ENCODE data around the gene ABHD16B. TPM values are rescaled to one million over a fixed set of nuclear protein-coding genes. Genes with fewer than 3 reads are reported as not detected.

Gene ABHD16B
- total and polyA plus RNA-seq, 2 donors (not counting 3 experiments of a cell fraction or from before 2014, with no cell fraction given), result not detected

- TF ChIP-seq POLR2A (IDR thresholded peaks at IDR 0.05; ENCODE audit: low read depth, low read length), result no peak
- TF ChIP-seq MYC (IDR thresholded peaks at IDR 0.05; ENCODE audit: low read depth, low read length), result no peak
- TF ChIP-seq MAX (IDR thresholded peaks at IDR 0.05; ENCODE audit: insufficient read depth, insufficient read length), result no peak
- no peak for TF ChIP-seq EZH2 (IDR thresholded peaks at IDR 0.05; ENCODE audit: borderline replicate concordance, low read depth, low read length, severe bottlenecking)
- TF ChIP-seq POLR2AphosphoS5 (IDR thresholded peaks at IDR 0.05; ENCODE audit: insufficient read depth, low read depth, low read length), result no peak
- no peak for TF ChIP-seq CTCF (IDR thresholded peaks at IDR 0.05; ENCODE audit: extremely low read depth in 1 of 2, insufficient read depth in 1 of 2, low read depth in 1 of 2, low read length in 2 of 2)
- TF ChIP-seq GATA2 (IDR thresholded peaks at IDR 0.05; ENCODE audit: insufficient read depth, insufficient read length, low read depth, low read length), result no peak
- no peak for TF ChIP-seq FOS (IDR thresholded peaks at IDR 0.05; ENCODE audit: borderline replicate concordance, insufficient read depth, low read length)
- TF ChIP-seq JUN (IDR thresholded peaks at IDR 0.05; ENCODE audit: borderline replicate concordance, insufficient read depth, insufficient read length, low read depth), result no peak
- CTCF ChIA-PET, result interaction anchor here (1.1 to 3.9 kb wide), 4 partner anchors 76 to 325 kb away, joined by 3 to 24 read pairs (median 5); partner anchors contain the start of gene PTK6
- Histone ChIP-seq H3K9me3 (replicated peaks; ENCODE audit: control insufficient read depth, insufficient read depth, low read length) (no peaks in the 10 kb centered on the region), H3K27me3 (ENCODE audit: control insufficient read depth in 2 of 2, insufficient read depth in 2 of 2, low read length in 2 of 2) (no peaks in the 10 kb centered on the region), H3K4me3 (replicated peaks in 1 of 3; ENCODE audit: insufficient read depth in 1 of 3, low read depth in 1 of 3, low read length in 3 of 3) (no peak overlapping the region), H4K20me1 (replicated peaks; ENCODE audit: control insufficient read depth, extremely low read depth, insufficient read depth, low read length) (no peaks in the 10 kb centered on the region), H3K4me2 (ENCODE audit: insufficient read depth, low read length) (no peak overlapping the region), H3K4me1 (ENCODE audit: control insufficient read depth, extremely low read depth, insufficient read depth, low read length) (peaks cover 22% of the 10 kb centered on the region), H3K27ac (ENCODE audit: insufficient read depth, low read depth, low read length) (no peak overlapping the region), H3K9me1 (replicated peaks; ENCODE audit: control insufficient read depth, extremely low read depth, insufficient read depth, low read length) (no peaks in the 10 kb centered on the region), H2AFZ (ENCODE audit: low read depth, low read length) (no peak overlapping the region), H3K9ac (replicated peaks; ENCODE audit: extremely low read depth, insufficient read depth, low read length) (no peak overlapping the region), H3K79me2 (ENCODE audit: control insufficient read depth, insufficient read depth, low read length) (peaks cover 18% of the 10 kb centered on the region), H3K36me3 (ENCODE audit: control insufficient read depth in 2 of 2, extremely low read depth in 1 of 2, insufficient read depth in 2 of 2, low read length in 2 of 2) (peaks cover 0 to 4% of the 10 kb centered on the region in 2 experiments)
- no peak for DNase-seq (ENCODE audit: low read depth, low spot score)
- dilution Hi-C loops (cut with MboI; ENCODE audit: extremely low pct_ligation_motif_present, low sequenced_read_pairs), result no loop called here
- FAIRE-seq, result no peak
- no TSS peak for BruUV-seq (replicated peaks)
- POLR2A ChIA-PET, result no interaction called here
- intact Hi-C loops (cut with micrococcal nuclease), result loop anchor here (5.0 kb wide), 1 partner anchor 35 kb away; no protein-coding TSS in a partner anchor
Observed at GRCh38 chr20:63861981-63862901, 943 bp downstream of the ABHD16B start.

Measured in endothelial cell of umbilical vein (primary cell).